ENCODE measurements around the gene THOP1.

THOP1 gene

DNA sequence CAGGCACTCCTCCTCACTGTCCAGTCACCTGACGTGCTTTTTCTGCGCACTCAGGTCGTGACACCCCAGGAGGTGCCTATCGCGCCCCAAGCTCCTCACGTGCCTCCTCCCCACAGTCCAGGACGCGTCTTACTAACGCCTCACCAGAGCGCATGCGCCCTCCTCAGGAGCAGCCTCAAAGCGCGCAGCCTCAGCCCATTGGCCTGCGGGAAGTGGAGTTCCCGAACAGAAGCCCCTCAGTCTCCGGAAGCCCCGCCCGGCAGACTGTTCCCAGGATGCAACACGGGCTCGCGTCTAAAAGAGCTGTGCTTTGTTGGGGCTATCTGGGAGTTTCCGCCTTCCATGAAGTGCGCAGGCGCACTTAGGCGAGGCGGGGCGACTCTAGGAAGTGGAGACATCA is 73.6 kb downstream of the THOP1 start:
- DNase-seq = no peak

DNA sequence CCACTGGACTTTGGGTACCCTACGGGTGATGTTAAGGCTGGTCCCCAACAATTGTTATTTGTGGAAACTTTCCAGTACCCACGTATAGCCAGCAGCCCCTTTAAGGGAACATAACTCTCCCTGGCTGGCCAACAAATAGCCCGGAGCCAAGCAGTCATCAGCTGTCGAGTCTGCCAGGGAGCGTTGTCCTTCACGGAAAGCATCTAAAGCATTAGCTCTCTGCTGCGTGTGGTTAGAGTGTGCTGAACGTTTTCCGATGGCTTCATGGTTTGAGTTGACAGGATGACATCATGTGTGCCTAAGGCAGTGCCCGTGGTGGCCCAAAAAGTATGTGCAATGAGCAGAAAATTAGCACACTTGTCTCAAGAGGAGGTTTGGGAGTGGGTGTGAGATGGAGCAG is 78.5 kb downstream of the THOP1 start:
- DNase-seq = no peak

All from hematopoietic multipotent progenitor cell treated with erythropoietin and hydrocortisone succinate and interleukin-3 and kit ligand, for 6 days (in vitro differentiated cells).